Gastroesophageal sphincter (tissue), 4 donors: ENCODE measurements around the gene INO80C. TPM values are rescaled to one million over a fixed set of nuclear protein-coding genes. Genes with fewer than 3 reads are reported as not detected.

Experiments
- ATAC-seq: fragments of 150-250 bp; one replicate; pipeline ENCODE4 v1.9.1; 2016; ENCODE audit warnings: mild to moderate bottlenecking, moderate library complexity
- H3K27ac ChIP-seq, 4 donors: fragments of 200-600 bp; sonication (generic) in 3 of 4; 1 replicate in 3 of 4; 2 replicates in 1 of 4; pipeline ENCODE4 v1.5.1; 2016 to 2019
- H3K27me3 ChIP-seq: fragments of 200-600 bp; sonication (generic); one replicate; pipeline ENCODE4 v1.5.1; 2019
- H3K36me3 ChIP-seq, 2 donors: fragments of 200-600 bp; sonication (generic); one replicate each; pipeline ENCODE4 v1.5.1; 2019; ENCODE audit warnings: control low read depth in 1 of 2
- H3K4me1 ChIP-seq, 3 donors: fragments of 200-600 bp; sonication (generic); 1 replicate in 2 of 3; 2 replicates in 1 of 3; pipeline ENCODE4 v1.5.1; 2016 to 2019; ENCODE audit warnings: control low read depth in 2 of 3
- H3K4me3 ChIP-seq, 2 donors: fragments of 200-600 bp; sonication (generic); one replicate each; pipeline ENCODE4 v1.5.1; 2019; ENCODE audit warnings: mild to moderate bottlenecking in 1 of 2, moderate library complexity in 1 of 2
- H3K9me3 ChIP-seq, 3 donors: fragments of 200-600 bp; sonication (generic); one replicate each; pipeline ENCODE4 v1.5.1; 2017 to 2019; ENCODE audit warnings: control low read depth in 2 of 3
- EP300 ChIP-seq: sonication (generic); formaldehyde crosslinking; IDR thresholded peaks from one replicate; pipeline ENCODE4 v1.6.1; 2017; ENCODE audit warnings: antibody characterized with exemption, mild to moderate bottlenecking
- POLR2A ChIP-seq, 2 donors: fragments of 450-650 bp; IDR thresholded peaks; one replicate each; pipeline ENCODE4 v1.6.1; 2017; ENCODE audit warnings: antibody characterized with exemption in 2 of 2, mild to moderate bottlenecking in 2 of 2, moderate library complexity in 1 of 2
- POLR2AphosphoS5 ChIP-seq: sonication (generic); formaldehyde crosslinking; IDR thresholded peaks from one replicate; pipeline ENCODE4 v1.6.1; 2017; ENCODE audit warnings: antibody characterized with exemption
- WGBS, 2 donors: methylation state at CpG; one replicate each; pipeline ENCODE4 v1.1.5; 2018; ENCODE audit warnings: low coverage in 1 of 2; 5-methylcytosine and 5-hydroxymethylcytosine counted together
- total RNA-seq, 4 donors: library from RNA; depleted of rRNA; stranded (reverse); fragments of >200 nt; gene quantifications; one replicate each; pipeline ENCODE4 v1.1.0, GENCODE V29; 2016
- TF ChIP-seq, protein P1 (sequence below), 4 experiments: fragments of 200-600 bp in 2 of 4; fragments of 450-650 bp in 2 of 4; sonication (generic) in 1 of 4; IDR thresholded peaks; one replicate each; pipeline ENCODE4 v1.5.1; 2017 to 2019; ENCODE audit warnings: antibody characterized with exemption in 4 of 4, mild to moderate bottlenecking in 2 of 4, moderate library complexity in 2 of 4

INO80C gene
- total RNA-seq, 4 donors from 2014 or later: 5.8 to 13.6 (median 8.6) TPM

DNA sequence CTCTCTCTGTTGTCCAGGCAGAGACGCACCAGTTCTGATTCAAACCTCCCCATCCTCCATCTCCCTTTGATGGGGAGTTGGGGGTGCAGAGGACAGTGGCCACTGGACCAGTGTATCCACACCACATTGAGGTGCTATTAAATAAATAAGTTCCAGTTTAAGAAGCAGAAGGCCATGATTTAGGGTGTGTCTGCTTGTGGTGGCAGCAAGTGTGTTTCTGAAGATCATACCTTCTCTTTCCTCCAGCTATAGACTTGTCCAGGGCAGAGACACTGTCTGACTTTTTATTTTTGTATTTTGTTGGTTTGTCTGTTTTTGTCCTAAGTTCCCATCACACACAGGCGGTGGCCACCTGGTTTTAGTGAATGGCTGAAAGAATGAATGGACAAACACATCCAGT, 16.5 kb upstream of the INO80C start:
- H3K27ac ChIP-seq: no peak overlapping the region
- peaks cover 0 to 14% (median 0%) of the 10 kb centered on the region in 3 donors for H3K4me1 ChIP-seq
- H3K9me3 ChIP-seq: no peaks in the 10 kb centered on the region
- ATAC-seq: no peak
- no peak for TF ChIP-seq POLR2A (IDR thresholded peaks at IDR 0.05)
- no peak for TF ChIP-seq EP300
- no peak for TF ChIP-seq POLR2AphosphoS5
- TF ChIP-seq, protein P1, sequence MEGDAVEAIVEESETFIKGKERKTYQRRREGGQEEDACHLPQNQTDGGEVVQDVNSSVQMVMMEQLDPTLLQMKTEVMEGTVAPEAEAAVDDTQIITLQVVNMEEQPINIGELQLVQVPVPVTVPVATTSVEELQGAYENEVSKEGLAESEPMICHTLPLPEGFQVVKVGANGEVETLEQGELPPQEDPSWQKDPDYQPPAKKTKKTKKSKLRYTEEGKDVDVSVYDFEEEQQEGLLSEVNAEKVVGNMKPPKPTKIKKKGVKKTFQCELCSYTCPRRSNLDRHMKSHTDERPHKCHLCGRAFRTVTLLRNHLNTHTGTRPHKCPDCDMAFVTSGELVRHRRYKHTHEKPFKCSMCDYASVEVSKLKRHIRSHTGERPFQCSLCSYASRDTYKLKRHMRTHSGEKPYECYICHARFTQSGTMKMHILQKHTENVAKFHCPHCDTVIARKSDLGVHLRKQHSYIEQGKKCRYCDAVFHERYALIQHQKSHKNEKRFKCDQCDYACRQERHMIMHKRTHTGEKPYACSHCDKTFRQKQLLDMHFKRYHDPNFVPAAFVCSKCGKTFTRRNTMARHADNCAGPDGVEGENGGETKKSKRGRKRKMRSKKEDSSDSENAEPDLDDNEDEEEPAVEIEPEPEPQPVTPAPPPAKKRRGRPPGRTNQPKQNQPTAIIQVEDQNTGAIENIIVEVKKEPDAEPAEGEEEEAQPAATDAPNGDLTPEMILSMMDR (IDR thresholded peaks at IDR 0.05): no peak
- WGBS, 2 donors: 85% methylated on average over 2 of the region's 2 CpGs; no CpG with 5 or more reads in 1 of the 2 donors
- no peak overlapping the region for H3K4me3 ChIP-seq
- H3K27me3 ChIP-seq: no peaks in the 10 kb centered on the region
- H3K36me3 ChIP-seq: no peaks in the 10 kb centered on the region

DNA sequence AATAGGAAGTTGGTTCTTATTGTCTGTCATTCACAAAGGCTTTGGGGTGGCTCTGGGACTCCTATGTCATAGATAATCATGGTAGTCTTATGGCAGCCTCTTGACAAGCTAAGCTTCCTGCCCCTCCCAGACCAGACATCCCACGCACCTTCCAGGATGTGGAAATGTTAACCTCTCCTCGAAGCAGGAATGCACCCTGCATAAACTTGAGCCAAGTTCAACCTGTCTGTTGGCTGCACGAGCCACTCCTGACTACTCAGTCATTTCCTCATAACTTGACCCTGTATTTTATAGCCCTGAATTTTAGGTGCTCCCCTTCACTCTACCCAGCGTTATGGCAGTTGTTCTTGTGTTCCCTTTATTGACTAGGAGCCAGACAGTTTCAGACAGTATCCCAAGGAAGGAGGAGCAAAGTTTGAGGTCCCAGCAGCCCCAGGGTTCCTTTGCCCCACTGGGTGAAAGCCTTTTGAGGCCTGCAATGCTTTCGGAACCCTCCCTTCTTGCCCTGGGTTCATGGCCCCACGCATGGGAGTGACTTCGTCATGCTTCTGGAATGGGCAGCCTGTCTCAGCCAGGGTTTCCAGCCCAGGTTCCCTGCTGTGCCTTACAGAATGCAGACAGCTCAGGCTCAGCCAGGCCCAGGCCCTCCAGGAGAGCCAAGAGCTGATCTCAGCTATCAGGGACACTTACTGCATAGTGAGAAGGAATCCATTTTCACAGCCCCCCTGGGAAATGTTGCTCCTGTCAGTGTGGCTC, 15.6 kb upstream of the INO80C start:
- H3K9me3 ChIP-seq: no peaks in the 10 kb centered on the region
- H3K27me3 ChIP-seq: no peaks in the 10 kb centered on the region
- peak; percentile 71 for ATAC-seq
- peak overlapping the region in 3 of 4 donors; percentile 27 to 52 (median 36) for H3K27ac ChIP-seq
- peaks cover 0 to 14% (median 0%) of the 10 kb centered on the region in 3 donors for H3K4me1 ChIP-seq
- TF ChIP-seq POLR2AphosphoS5: no peak
- TF ChIP-seq, protein P1 (IDR thresholded peaks at IDR 0.05): no peak
- TF ChIP-seq EP300: no peak
- TF ChIP-seq POLR2A (IDR thresholded peaks at IDR 0.05): no peak
- H3K36me3 ChIP-seq: no peaks in the 10 kb centered on the region
- WGBS, 2 donors: 47 to 67% methylated on average over 1 to 4 of the region's 7 CpGs
- H3K4me3 ChIP-seq: no peak overlapping the region

- no peak for ATAC-seq
- TF ChIP-seq POLR2A (IDR thresholded peaks at IDR 0.05) (no peak), EP300 (no peak), POLR2AphosphoS5 (no peak)
- TF ChIP-seq, protein P1 (IDR thresholded peaks at IDR 0.05): no peak
- H3K27me3 ChIP-seq: no peaks in the 10 kb centered on the region
- H3K9me3 ChIP-seq: no peaks in the 10 kb centered on the region
- WGBS, 2 donors: 100% methylated on average over 1 of the region's 2 CpGs; no CpG with 5 or more reads in 1 of the 2 donors
- no peak overlapping the region for H3K27ac ChIP-seq
- H3K4me3 ChIP-seq: no peak overlapping the region
- H3K4me1 ChIP-seq: peaks cover 0 to 14% (median 0%) of the 10 kb centered on the region in 3 donors
- no peaks in the 10 kb centered on the region for H3K36me3 ChIP-seq
Observed at GRCh38 chr18:35512761-35513160, 15.0 kb upstream of the INO80C start.

GRCh38 chr18:35511833-35512232, 14.1 kb upstream of the INO80C start:
- ATAC-seq: no peak
- 63 to 100% methylated on average over 1 of the region's 1 CpG for whole genome bisulfite sequencing, 2 donors
- Histone ChIP-seq H3K9me3 (no peaks in the 10 kb centered on the region), H3K4me3 (no peak overlapping the region), H3K36me3 (no peaks in the 10 kb centered on the region), H3K27me3 (no peaks in the 10 kb centered on the region), H3K27ac (no peak overlapping the region), H3K4me1 (peaks cover 0 to 14% (median 0%) of the 10 kb centered on the region in 3 donors)
- TF ChIP-seq POLR2A (IDR thresholded peaks at IDR 0.05) (no peak), POLR2AphosphoS5 (no peak)
- TF ChIP-seq, protein P1 (IDR thresholded peaks at IDR 0.05): no peak

DNA sequence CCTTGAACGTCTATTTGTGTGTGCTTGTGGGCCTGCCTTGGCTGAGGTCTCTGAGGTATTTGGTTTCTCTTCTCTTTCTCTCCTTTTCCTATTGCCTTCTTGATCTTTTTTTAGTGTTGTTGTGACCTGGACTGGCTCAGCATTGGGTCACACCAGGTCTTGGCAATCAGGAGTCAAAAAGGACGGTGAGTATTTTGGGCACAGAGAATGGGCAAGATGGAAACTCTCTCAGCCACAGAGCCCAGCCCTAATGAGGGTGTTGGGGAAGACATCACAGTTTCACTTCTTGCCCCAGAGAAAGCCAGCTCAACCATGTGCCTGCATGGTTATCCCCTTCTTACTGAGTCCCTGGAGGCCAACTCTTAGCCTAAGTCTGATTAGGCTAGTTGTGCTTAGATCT, 13.7 kb upstream of the INO80C start:
- no peak for ATAC-seq

More for the DNA sequence above, 13.7 kb upstream of the INO80C start:
- WGBS, 2 donors: 50 to 55% methylated on average over 1 to 2 of the region's 2 CpGs
- Histone ChIP-seq H3K27me3 (no peaks in the 10 kb centered on the region), H3K36me3 (no peaks in the 10 kb centered on the region), H3K4me3 (no peak overlapping the region), H3K9me3 (no peaks in the 10 kb centered on the region), H3K27ac (no peak overlapping the region), H3K4me1 (peaks cover 0 to 14% (median 0%) of the 10 kb centered on the region in 3 donors)
- TF ChIP-seq POLR2A (IDR thresholded peaks at IDR 0.05) (no peak), POLR2AphosphoS5 (no peak), EP300 (no peak)
- TF ChIP-seq, protein P1 (IDR thresholded peaks at IDR 0.05): no peak
